Psoas muscle (tissue), 8 donors: ENCODE results near the gene APOBR. TPM values are rescaled to one million over a fixed set of nuclear protein-coding genes. Genes with fewer than 3 reads are reported as not detected.
"Not testable (repeated sequence)": the region's sequence is repeated elsewhere in the genome, so short reads cannot be mapped to it uniquely, and the experiment has no call there.

Source experiments
- ATAC-seq, 4 donors: fragments of 200-7000 bp; cut with Tn5 transposase; one replicate each; pipeline ENCODE4 v1.9.1; 2020; ENCODE audit warnings: moderate library complexity in 3 of 4, mild to moderate bottlenecking in 2 of 4
- DNase-seq, 2 donors: peaks; one replicate each; pipeline ENCODE4 v3.0.0-alpha.2; 2020
- H3K27ac ChIP-seq: fragments of 200-600 bp; one replicate; pipeline ENCODE4 v1.8.0; 2022
- H3K27me3 ChIP-seq, 3 donors: fragments of 200-600 bp in 1 of 3; one replicate each; pipeline versions ENCODE4 v1.6.1 to v1.8.0; 2013 to 2022; ENCODE audit warnings: low read length in 2 of 3, mild to moderate bottlenecking in 2 of 3, moderate library complexity in 1 of 3; ENCODE audit not compliant: insufficient read depth in 3 of 3
- H3K36me3 ChIP-seq, 2 donors: fragments of 200-600 bp in 1 of 2; one replicate each; pipeline versions ENCODE4 v1.6.1 to v1.8.0; 2013 to 2022; ENCODE audit warnings: low read depth in 1 of 2, mild to moderate bottlenecking in 1 of 2, moderate library complexity in 1 of 2; ENCODE audit not compliant: insufficient read depth in 1 of 2
- H3K4me1 ChIP-seq: fragments of 200-600 bp; one replicate; pipeline ENCODE4 v1.8.0; 2022
- H3K4me3 ChIP-seq: fragments of 200-600 bp; one replicate; pipeline ENCODE4 v1.8.0; 2022; ENCODE audit warnings: mild to moderate bottlenecking
- H3K9me3 ChIP-seq: fragments of 200-600 bp; one replicate; pipeline ENCODE4 v1.8.0; 2022
- WGBS, 3 donors: extraction: QIAGEN DNeasy Blood & Tissue Kit; methylation state at CpG; one replicate each; pipeline versions ENCODE4 v1.1.6 to v1.1.7; 2013; 5-methylcytosine and 5-hydroxymethylcytosine counted together
- intact Hi-C, 2 donors: fragments of 100-400 bp; cut with DNase I; formaldehyde crosslinking; loops; one replicate each; pipeline versions ENCODE4 v1.11.0 to v1.14.2; 2022
- polyA plus RNA-seq, 3 donors: library from polyadenylated mRNA; stranded (reverse); fragments of 200-250 nt; gene quantifications; one replicate each; pipeline ENCODE4 v1.2.3, GENCODE V29; 2013
- total RNA-seq, 4 donors: library from RNA; stranded (reverse); fragmentation: NEBNext Ultra II Directional in 2 of 4; extraction: Animal tissue kit (Norgen Biotek cat#: 25700) in 2 of 4; gene quantifications; one replicate each; pipeline versions ENCODE4 v1.2.1 to v1.2.4, GENCODE V29; 2021 to 2023
- TF ChIP-seq, protein P1 (sequence below): fragments of 200-600 bp; IDR thresholded peaks from one replicate; pipeline ENCODE4 v1.8.0; 2022; ENCODE audit warnings: antibody characterized with exemption
- donor health status: healthy with polysubstance abuse.
- donor health status: DM: no; HTN: no; CAD: no; lungs with moderate emphysema.
- donor health status: Bipolar disorder and iron deficiency.
- donor health status: healthy.
- donor health status: DM: yes; HTN: yes; CAD: no.
- donor health status: DM: no; HTN: no; CAD: no.
- donor health status: DM: no; HTN: no; CAD: no.
- donor health status: DM: yes; HTN: yes; CAD: no.

Gene APOBR
- total and polyA plus RNA-seq, 7 donors, result 0.14 to 0.59 (median 0.34) TPM

DNA sequence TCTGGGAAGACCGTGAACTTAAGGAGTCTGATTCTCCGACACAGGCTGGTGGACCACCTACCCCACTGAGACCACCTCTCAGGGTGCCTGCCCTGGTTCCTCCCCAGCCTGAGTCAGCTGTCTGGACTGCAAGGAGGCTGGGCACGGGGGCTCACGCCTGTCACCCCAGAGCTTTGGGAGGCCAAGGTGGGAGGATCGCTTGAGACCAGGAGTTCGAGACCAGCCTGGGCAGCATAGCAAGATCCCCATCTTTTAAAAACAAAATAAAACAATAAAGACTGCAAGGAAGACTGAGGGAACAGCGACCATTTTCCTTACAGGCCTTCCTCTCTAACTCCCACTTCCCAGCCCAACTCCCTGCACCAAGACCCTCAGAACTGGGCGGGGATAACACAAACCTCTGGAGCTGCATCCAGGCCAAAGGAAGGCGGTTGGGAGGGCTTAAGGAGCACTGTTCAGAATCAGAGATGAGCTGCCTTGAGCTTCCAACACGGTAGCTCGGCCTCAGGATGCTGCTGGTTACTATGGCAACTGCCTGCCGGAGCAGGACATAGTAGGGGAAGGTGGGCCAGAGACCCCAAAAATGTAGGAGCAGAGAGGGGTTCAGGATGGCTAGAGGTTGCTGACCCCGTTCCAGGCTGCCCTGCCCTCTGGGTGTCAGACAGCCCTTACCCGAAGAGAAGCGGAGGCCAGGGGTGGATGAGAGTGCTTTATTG, 4.4 kb downstream of the APOBR start:
- H3K27me3 ChIP-seq, result no peaks in the 10 kb centered on the region
- H3K27ac ChIP-seq, result no peak overlapping the region
- intact Hi-C loops, result no loop called here
- no peak for ATAC-seq
- TF ChIP-seq, protein P1, sequence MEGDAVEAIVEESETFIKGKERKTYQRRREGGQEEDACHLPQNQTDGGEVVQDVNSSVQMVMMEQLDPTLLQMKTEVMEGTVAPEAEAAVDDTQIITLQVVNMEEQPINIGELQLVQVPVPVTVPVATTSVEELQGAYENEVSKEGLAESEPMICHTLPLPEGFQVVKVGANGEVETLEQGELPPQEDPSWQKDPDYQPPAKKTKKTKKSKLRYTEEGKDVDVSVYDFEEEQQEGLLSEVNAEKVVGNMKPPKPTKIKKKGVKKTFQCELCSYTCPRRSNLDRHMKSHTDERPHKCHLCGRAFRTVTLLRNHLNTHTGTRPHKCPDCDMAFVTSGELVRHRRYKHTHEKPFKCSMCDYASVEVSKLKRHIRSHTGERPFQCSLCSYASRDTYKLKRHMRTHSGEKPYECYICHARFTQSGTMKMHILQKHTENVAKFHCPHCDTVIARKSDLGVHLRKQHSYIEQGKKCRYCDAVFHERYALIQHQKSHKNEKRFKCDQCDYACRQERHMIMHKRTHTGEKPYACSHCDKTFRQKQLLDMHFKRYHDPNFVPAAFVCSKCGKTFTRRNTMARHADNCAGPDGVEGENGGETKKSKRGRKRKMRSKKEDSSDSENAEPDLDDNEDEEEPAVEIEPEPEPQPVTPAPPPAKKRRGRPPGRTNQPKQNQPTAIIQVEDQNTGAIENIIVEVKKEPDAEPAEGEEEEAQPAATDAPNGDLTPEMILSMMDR, result no peak
- H3K4me3 ChIP-seq, result no peak overlapping the region
- 80 to 82% (median 81%) methylated on average over 15 of the region's 15 CpGs for WGBS, 3 donors
- H3K4me1 ChIP-seq, result no peaks in the 10 kb centered on the region
- DNase-seq, result no peak
- no peaks in the 10 kb centered on the region for H3K36me3 ChIP-seq
- H3K9me3 ChIP-seq, result no peaks in the 10 kb centered on the region

DNA sequence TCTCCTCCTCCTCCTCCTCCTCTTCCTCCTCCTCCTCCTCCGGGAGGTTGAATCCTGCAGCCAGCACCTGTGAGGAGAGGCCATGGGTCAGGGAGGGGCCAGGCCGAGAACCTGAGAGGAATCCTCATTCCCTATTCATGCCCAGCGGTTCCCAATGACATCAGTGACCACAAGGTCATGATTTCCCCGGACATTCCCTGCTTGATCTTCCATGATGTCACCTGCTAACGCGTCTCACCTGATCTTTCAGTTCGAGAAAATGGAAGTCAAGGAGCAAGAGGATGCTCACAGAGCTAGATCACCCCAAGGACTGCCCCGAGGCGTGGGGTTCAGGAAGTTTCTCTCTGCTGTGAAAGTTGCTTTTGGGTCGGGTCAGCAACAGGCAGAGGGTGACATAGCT, 5.4 kb downstream of the APOBR start:
- no peak overlapping the region for H3K27ac ChIP-seq
- WGBS, 3 donors, result 69 to 77% (median 73%) methylated on average over 9 to 10 of the region's 10 CpGs
- TF ChIP-seq, protein P1, result no peak
- no peaks in the 10 kb centered on the region for H3K4me1 ChIP-seq
- ATAC-seq, result no peak
- H3K27me3 ChIP-seq, result peaks cover 0 to 2% (median 0%) of the 10 kb centered on the region in 3 donors
- intact Hi-C loops, result no loop called here
- no peak overlapping the region for H3K4me3 ChIP-seq
- H3K9me3 ChIP-seq, result no peaks in the 10 kb centered on the region
- no peak for DNase-seq
- H3K36me3 ChIP-seq, result no peaks in the 10 kb centered on the region

DNA sequence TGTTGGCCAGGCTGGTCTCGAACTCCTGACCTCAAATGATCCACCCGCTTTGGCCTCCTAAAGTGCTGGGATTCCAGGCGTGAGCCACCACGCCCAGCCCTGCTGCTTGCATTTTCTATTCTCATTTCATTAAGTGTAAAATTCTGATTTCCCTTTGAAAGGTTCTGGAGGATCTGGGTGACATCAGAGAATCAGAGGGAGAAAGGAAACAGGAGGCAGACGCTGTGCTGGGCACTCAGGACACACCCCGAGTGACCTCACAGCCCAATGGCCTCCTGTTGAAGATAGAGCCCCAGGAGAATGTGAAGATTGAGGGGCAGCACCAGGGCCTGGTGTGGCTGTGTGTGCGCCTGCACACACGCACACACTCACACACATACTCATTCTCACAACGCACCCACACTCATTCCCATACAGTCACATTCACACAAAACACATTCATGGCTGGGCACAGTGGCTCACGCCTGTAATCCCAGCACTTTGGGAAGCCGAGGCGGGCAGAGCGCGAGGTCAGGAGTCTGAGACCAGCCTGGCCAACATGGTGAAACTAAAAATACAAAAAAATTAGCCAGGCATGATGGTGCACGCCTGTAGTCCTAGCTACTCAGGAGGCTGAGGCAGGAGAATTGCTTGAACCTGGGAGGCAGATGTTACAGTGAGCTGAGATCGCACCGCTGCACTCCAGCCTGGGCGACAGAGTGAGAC, 6.2 kb downstream of the APOBR start:
- ATAC-seq, H3K9me3 ChIP-seq, H3K27ac ChIP-seq, H3K27me3 ChIP-seq, intact Hi-C loops, H3K36me3 ChIP-seq, H3K4me3 ChIP-seq, H3K4me1 ChIP-seq, DNase-seq: not testable (repeated sequence)
- 73 to 80% (median 76%) methylated on average over 18 of the region's 18 CpGs for WGBS, 3 donors

DNA sequence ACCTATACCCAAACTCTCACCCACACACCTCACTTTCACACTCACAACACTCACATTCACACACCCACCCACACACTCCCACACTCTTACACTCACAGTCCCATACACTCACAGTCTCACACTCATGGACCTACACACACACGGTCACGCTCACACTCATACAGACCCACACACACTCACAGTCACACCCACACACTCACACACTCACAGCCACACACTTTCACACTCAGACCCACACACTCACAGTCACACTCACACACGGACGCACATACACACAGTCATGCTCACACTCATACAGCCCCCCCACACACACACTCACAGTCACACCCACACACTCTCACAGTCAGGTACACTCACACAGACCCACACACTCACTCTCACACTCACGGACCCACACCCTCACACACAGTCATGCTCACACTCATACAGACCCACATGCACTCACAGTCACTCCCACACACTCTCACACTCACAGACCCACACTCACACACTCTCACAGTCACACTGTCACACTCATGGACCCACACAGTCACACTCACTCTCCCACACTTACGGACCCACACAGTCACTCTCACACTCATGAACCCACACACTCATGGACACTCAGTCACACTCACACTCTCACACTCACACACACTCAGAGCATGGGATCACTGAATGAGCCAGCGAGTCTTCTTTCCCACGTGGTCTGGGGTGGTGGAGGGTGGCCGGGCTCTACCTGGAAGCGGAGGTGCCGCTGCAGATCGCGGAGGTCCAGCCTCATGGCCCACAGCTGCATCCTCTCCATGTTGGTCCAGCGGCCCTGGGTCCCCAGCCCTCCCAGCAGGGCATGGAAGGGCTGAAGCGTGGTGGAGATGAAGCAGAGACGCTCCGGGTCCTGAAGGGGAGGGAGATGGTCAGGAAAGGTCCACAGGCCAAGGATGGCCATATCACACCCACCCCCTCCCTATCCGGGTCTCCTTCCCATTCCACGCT, 7.1 kb downstream of the APOBR start:
- Histone ChIP-seq H3K27ac (no peak overlapping the region), H3K9me3 (no peaks in the 10 kb centered on the region), H3K4me1 (no peaks in the 10 kb centered on the region), H3K27me3 (peaks cover 0 to 4% (median 0%) of the 10 kb centered on the region in 3 donors), H3K36me3 (no peaks in the 10 kb centered on the region), H3K4me3 (no peak overlapping the region)
- TF ChIP-seq, protein P1, result no peak
- intact Hi-C loops, result no loop called here
- WGBS, 3 donors, result 78 to 83% (median 82%) methylated on average over 18 to 19 of the region's 19 CpGs
- ATAC-seq, result no peak
- no peak for DNase-seq
